ENCODE measurements around the gene RYR3.
"Not testable (repeated sequence)": the region's sequence is repeated elsewhere in the genome, so short reads cannot be mapped to it uniquely, and the experiment has no call there.

RYR3 gene

GRCh38 chr15:33795070-33795469 lies 484.3 kb downstream of the RYR3 start:
- DNase-seq: no peak

GRCh38 chr15:33797651-33798050 lies 486.9 kb downstream of the RYR3 start:
- DNase-seq: no peak

GRCh38 chr15:33801954-33802353 lies 491.2 kb downstream of the RYR3 start:
- DNase-seq: no peak

- DNase-seq: no peak
These were observed 496.9 kb downstream of the RYR3 start for GRCh38 chr15:33807665-33808064.

- DNase-seq: no peak
These were observed 498.1 kb downstream of the RYR3 start for GRCh38 chr15:33808720-33809457.

- no peak for DNase-seq
These were observed 499.4 kb downstream of the RYR3 start for GRCh38 chr15:33810073-33810595.

GRCh38 chr15:33810806-33811205 lies 500.0 kb downstream of the RYR3 start:
- DNase-seq: no peak

- no peak for DNase-seq
These were observed 503.1 kb downstream of the RYR3 start for GRCh38 chr15:33813891-33814290.

- DNase-seq: not testable (repeated sequence)
These were observed 508.7 kb downstream of the RYR3 start for GRCh38 chr15:33819499-33819898.

- DNase-seq: no peak
These were observed 511.7 kb downstream of the RYR3 start for GRCh38 chr15:33822479-33822878.

- no peak for DNase-seq
These were observed 512.4 kb downstream of the RYR3 start for GRCh38 chr15:33823119-33823518.

GRCh38 chr15:33825453-33825852 lies 514.7 kb downstream of the RYR3 start:
- DNase-seq: no peak

- DNase-seq: no peak
These were observed 515.4 kb downstream of the RYR3 start for GRCh38 chr15:33826201-33826600.

- no peak for DNase-seq
These were observed 519.6 kb downstream of the RYR3 start for GRCh38 chr15:33830351-33830750.

GRCh38 chr15:33831646-33832045 lies 520.9 kb downstream of the RYR3 start:
- no peak for DNase-seq

- no peak for DNase-seq
These were observed 524.4 kb downstream of the RYR3 start for GRCh38 chr15:33834892-33835743.

GRCh38 chr15:33837294-33837693 lies 526.5 kb downstream of the RYR3 start:
- DNase-seq: no peak

- DNase-seq: no peak
These were observed 528.8 kb downstream of the RYR3 start for GRCh38 chr15:33839540-33839939.

GRCh38 chr15:33840615-33841014 lies 529.8 kb downstream of the RYR3 start:
- DNase-seq: no peak

GRCh38 chr15:33844186-33844585 lies 533.4 kb downstream of the RYR3 start:
- no peak for DNase-seq

GRCh38 chr15:33844597-33844996 lies 533.8 kb downstream of the RYR3 start:
- DNase-seq: no peak

GRCh38 chr15:33846142-33846541 lies 535.4 kb downstream of the RYR3 start:
- no peak for DNase-seq

GRCh38 chr15:33846862-33847261 lies 536.1 kb downstream of the RYR3 start:
- DNase-seq: no peak

GRCh38 chr15:33848011-33848410 lies 537.2 kb downstream of the RYR3 start:
- no peak for DNase-seq

Measured in activated CD4-positive, alpha-beta T cell treated with anti-CD3 and anti-CD28 coated beads, Interleukin-2, amount 50 U/mL, for 48 hours (primary cell).